Adrenal gland (tissue), 12 donors: ENCODE measurements around the gene MATN1. TPM values are rescaled to one million over a fixed set of nuclear protein-coding genes. Genes with fewer than 3 reads are reported as not detected.

Source experiments
- DNase-seq, 7 donors: peaks; one replicate each; pipeline ENCODE4 v3.0.0-alpha.2; 2019 to 2020
- H3K27ac ChIP-seq, 5 donors: fragments of 200-600 bp; sonication (generic) in 4 of 5; 1 replicate in 3 of 5; 2 replicates in 2 of 5; pipeline versions ENCODE4 v1.5.1 to v1.8.0; 2016 to 2020; ENCODE audit warnings: mild to moderate bottlenecking in 1 of 5
- H3K27me3 ChIP-seq: fragments of 200-600 bp; 2 replicates; pipeline ENCODE4 v1.8.0; 2021
- H3K36me3 ChIP-seq, 2 donors: fragments of 200-600 bp; replicated peaks in 1 of 2; 1 replicate in 1 of 2; 2 replicates in 1 of 2; pipeline versions ENCODE4 v1.5.1 to v1.8.0; 2018 to 2022
- H3K4me1 ChIP-seq, 2 donors: fragments of 200-600 bp; replicated peaks in 1 of 2; 1 replicate in 1 of 2; 2 replicates in 1 of 2; pipeline versions ENCODE4 v1.5.1 to v1.8.0; 2018 to 2021
- H3K4me3 ChIP-seq, 4 donors: fragments of 200-600 bp; sonication (generic) in 3 of 4; one replicate each; pipeline ENCODE4 v1.5.1; 2016 to 2018
- H3K9me3 ChIP-seq, 3 donors: fragments of 200-600 bp; sonication (generic) in 1 of 3; replicated peaks in 1 of 3; 1 replicate in 2 of 3; 2 replicates in 1 of 3; pipeline versions ENCODE4 v1.5.1 to v1.8.0; 2016 to 2021
- POLR2A ChIP-seq, 2 donors: fragments of 450-650 bp; IDR thresholded peaks; one replicate each; pipeline ENCODE4 v1.6.1; 2017; ENCODE audit warnings: antibody characterized with exemption in 2 of 2, mild to moderate bottlenecking in 2 of 2, moderate library complexity in 1 of 2
- WGBS, 4 donors: extraction: QIAGEN DNeasy Blood & Tissue Kit in 2 of 4; methylation state at CpG; one replicate each; pipeline versions ENCODE4 v1.1.5 to v1.1.7; 2013 to 2017; 5-methylcytosine and 5-hydroxymethylcytosine counted together
- intact Hi-C, 2 donors: fragments of 100-400 bp; cut with DNase I; formaldehyde crosslinking; loops; one replicate each; pipeline versions ENCODE4 v1.14.1 to v1.15.0; 2022 to 2023
- polyA plus RNA-seq, 3 donors: library from polyadenylated mRNA; stranded (reverse); fragments of 200-250 nt in 2 of 3; fragments of 350-450 nt in 1 of 3; fragmentation: Illumina TruSeq in 1 of 3; extraction: RNeasy Lipid Tissue Mini Kit (QIAGEN cat#74804) in 1 of 3; gene quantifications; one replicate each; pipeline ENCODE4 v1.2.3, GENCODE V29; 2013 to 2014
- total RNA-seq, 9 donors: library from RNA; depleted of rRNA in 4 of 9; stranded (reverse); fragments of >200 nt in 4 of 9; fragments of 120-200 nt in 1 of 9; fragmentation: NEBNext Ultra II Directional in 1 of 9; extraction: Animal tissue kit (Norgen Biotek cat#: 25700) in 1 of 9; gene quantifications; one replicate each; pipeline versions ENCODE4 v1.1.0 to v1.2.4, GENCODE V29; 2013 to 2023
- TF ChIP-seq, protein P1 (sequence below), 6 experiments: fragments of 450-650 bp in 4 of 6; fragments of 200-600 bp in 2 of 6; sonication (generic) in 1 of 6; IDR thresholded peaks; 1 replicate in 5 of 6; 2 replicates in 1 of 6; pipeline versions ENCODE4 v1.5.1 to v1.8.0; 2016 to 2021; ENCODE audit warnings: antibody characterized with exemption in 6 of 6, mild to moderate bottlenecking in 2 of 6, moderate library complexity in 1 of 6
- donor health status: healthy with polysubstance abuse.
- donor health status: Bipolar disorder and iron deficiency.
- donor health status: DM: yes; HTN: yes; CAD: no.
- donor health status: DM: no; HTN: no; CAD: no.
- donor health status: DM: no; HTN: no; CAD: no.
- donor health status: DM: yes; HTN: yes; CAD: no.

Gene MATN1
- total and polyA plus RNA-seq, 12 donors = 0.05 to 0.55 (median 0.18) TPM; not detected in 6

DNA sequence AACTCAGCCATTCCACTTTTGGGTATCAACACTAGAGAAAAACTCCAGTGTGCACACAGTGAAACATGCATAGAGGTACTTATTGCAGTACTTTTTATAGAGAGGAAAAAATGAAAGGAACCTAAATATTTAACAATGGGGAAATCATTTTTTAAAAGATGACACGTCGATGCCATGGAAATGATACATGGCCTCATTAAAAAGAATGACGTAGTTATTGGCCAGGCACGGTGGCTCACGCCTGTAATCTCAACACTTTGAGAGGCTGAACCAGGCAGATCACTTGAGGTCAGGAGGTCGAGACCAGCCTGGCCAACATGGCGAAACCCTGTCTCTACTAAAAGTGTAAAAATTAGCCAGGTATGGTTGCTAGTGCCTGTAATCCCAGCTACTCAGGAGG is 42.5 kb downstream of the MATN1 start:
- H3K36me3 ChIP-seq = no peaks in the 10 kb centered on the region
- H3K9me3 ChIP-seq = no peaks in the 10 kb centered on the region
- H3K4me1 ChIP-seq = no peaks in the 10 kb centered on the region
- no peak for TF ChIP-seq POLR2A (IDR thresholded peaks at IDR 0.05)
- TF ChIP-seq, protein P1, sequence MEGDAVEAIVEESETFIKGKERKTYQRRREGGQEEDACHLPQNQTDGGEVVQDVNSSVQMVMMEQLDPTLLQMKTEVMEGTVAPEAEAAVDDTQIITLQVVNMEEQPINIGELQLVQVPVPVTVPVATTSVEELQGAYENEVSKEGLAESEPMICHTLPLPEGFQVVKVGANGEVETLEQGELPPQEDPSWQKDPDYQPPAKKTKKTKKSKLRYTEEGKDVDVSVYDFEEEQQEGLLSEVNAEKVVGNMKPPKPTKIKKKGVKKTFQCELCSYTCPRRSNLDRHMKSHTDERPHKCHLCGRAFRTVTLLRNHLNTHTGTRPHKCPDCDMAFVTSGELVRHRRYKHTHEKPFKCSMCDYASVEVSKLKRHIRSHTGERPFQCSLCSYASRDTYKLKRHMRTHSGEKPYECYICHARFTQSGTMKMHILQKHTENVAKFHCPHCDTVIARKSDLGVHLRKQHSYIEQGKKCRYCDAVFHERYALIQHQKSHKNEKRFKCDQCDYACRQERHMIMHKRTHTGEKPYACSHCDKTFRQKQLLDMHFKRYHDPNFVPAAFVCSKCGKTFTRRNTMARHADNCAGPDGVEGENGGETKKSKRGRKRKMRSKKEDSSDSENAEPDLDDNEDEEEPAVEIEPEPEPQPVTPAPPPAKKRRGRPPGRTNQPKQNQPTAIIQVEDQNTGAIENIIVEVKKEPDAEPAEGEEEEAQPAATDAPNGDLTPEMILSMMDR (IDR thresholded peaks at IDR 0.05) = no peak
- H3K4me3 ChIP-seq = no peak overlapping the region
- WGBS, 4 donors = 70 to 85% (median 79%) methylated on average over 7 of the region's 7 CpGs
- no peak overlapping the region for H3K27ac ChIP-seq
- no peak for DNase-seq
- H3K27me3 ChIP-seq = peaks cover 36% of the 10 kb centered on the region
- intact Hi-C loops = no loop called here

DNA sequence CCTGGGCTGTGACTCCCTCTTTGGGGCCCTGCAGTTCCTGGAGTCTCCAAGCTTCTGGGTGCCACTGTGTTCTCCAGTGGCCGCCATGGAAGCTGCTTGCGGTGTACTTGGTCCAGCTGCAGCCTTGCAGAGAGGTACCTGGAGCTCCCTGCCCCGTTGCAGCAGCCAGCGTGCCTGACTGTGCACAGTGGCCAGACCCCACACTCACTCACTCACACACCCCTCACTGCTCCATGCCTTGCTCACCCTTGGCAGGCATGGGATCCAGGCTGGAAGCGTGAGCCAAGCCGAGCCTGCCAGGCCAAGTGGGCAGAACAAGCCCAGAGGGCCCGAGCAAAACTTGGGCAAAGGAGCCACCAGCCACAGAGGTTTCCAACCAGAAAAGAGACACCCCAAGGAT is 43.0 kb downstream of the MATN1 start:
- Histone ChIP-seq H3K4me1 (no peaks in the 10 kb centered on the region), H3K27me3 (peaks cover 32% of the 10 kb centered on the region), H3K36me3 (no peaks in the 10 kb centered on the region), H3K4me3 (no peak overlapping the region), H3K9me3 (no peaks in the 10 kb centered on the region), H3K27ac (no peak overlapping the region)
- TF ChIP-seq, protein P1 (IDR thresholded peaks at IDR 0.05) = no peak
- TF ChIP-seq POLR2A (IDR thresholded peaks at IDR 0.05) = no peak
- intact Hi-C loops = no loop called here
- DNase-seq = no peak
- 92 to 95% (median 94%) methylated on average over 7 of the region's 7 CpGs for whole genome bisulfite sequencing, 4 donors

DNA sequence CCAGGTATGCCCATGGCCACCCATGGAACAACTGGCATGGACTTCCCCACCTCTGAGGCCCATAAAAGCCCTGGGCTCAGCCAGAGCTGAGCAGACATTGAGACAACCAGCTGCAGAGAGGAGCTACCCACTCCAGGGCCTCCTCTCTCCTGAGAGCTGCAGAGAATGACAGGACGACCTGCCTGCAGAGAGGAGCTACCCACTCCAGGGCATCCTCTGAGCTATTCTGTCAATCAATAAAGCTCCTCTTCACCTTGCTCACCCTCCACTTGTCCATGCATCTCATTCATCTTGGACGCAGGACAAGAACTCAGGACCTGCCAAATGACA is 43.4 kb downstream of the MATN1 start:
- Histone ChIP-seq H3K27me3 (peaks cover 28% of the 10 kb centered on the region), H3K4me3 (no peak overlapping the region), H3K27ac (no peak overlapping the region), H3K9me3 (no peaks in the 10 kb centered on the region), H3K36me3 (no peaks in the 10 kb centered on the region), H3K4me1 (no peaks in the 10 kb centered on the region)
- intact Hi-C loops = no loop called here
- no peak for DNase-seq
- 47 to 90% (median 68%) methylated on average over 1 to 2 of the region's 2 CpGs for WGBS, 4 donors
- TF ChIP-seq, protein P1 (IDR thresholded peaks at IDR 0.05) = no peak
- TF ChIP-seq POLR2A (IDR thresholded peaks at IDR 0.05) = no peak

DNA sequence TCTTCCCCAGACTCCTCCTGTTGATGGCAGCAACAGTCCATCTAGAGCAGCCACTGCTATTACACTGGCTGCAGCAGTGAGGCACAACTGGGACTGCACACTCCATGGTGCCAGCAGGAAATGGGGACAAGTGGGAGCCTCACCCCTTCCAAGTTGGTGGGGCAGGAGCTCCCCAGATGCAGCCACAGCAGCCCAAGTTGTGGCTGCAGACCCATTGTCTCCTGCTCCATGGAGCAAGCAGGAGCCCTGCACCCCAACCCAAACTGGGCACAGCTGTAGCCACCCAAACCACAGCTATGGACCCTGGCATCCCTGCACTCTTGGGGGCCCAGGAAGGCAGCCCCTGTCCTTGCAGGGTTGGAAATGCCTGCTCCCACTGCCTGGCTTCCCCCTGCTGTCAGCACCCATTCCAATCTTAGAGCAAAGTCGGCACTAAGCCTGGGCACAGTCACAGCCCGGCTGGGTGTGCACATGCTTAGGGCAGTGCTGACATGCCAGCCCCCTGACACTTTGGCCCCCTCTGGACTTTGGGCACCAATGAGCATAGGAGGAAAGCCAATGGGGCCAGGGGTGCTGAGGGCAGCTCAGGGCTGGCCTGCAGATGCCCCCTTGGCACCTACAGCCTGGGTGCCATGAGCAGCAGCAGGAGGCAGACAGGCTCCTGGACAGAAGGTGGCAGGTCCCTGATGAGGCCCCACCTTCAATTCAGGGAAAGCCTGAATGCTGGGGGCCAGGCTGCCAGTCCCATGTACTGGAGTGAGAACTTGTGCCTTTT is 44.0 kb downstream of the MATN1 start:
- Histone ChIP-seq H3K4me3 (no peak overlapping the region), H3K27me3 (peaks cover 23% of the 10 kb centered on the region), H3K4me1 (no peaks in the 10 kb centered on the region), H3K27ac (no peak overlapping the region), H3K36me3 (no peaks in the 10 kb centered on the region), H3K9me3 (no peaks in the 10 kb centered on the region)
- DNase-seq = no peak
- 87 to 100% (median 92%) methylated on average over 1 to 2 of the region's 2 CpGs; no CpG with 5 or more reads in 1 of the 4 donors for WGBS, 4 donors
- TF ChIP-seq, protein P1 (IDR thresholded peaks at IDR 0.05) = no peak
- TF ChIP-seq POLR2A (IDR thresholded peaks at IDR 0.05) = no peak
- intact Hi-C loops = no loop called here
